NCI-H2107 (cell line): ENCODE data around the gene CAMKK1.
"Not testable (repeated sequence)": the region's sequence is repeated elsewhere in the genome, so short reads cannot be mapped to it uniquely, and the experiment has no call there.

Experiments used
- DNase-seq: peaks from one replicate; lab custom pipeline; 2025; lab: John Stamatoyannopoulos, UW

The CAMKK1 gene

GRCh38 chr17:3845621-3846436 is 47.0 kb downstream of the CAMKK1 start, which contains the start of gene NCBP3:
NCBP3 (minus strand) TSS chr17:3846246; CDS start chr17:3846223, 23 bp downstream.
- peak; percentile 76 for DNase-seq

- no peak for DNase-seq
Observed at GRCh38 chr17:3845291-3845620, 47.6 kb downstream of the CAMKK1 start.

GRCh38 chr17:3844556-3844955 is 48.3 kb downstream of the CAMKK1 start:
- not testable (repeated sequence) for DNase-seq

- no peak for DNase-seq
Observed at GRCh38 chr17:3843935-3844516, 48.8 kb downstream of the CAMKK1 start.

GRCh38 chr17:3838206-3838605 is 54.6 kb downstream of the CAMKK1 start:
- no peak for DNase-seq

- no peak for DNase-seq
Observed at GRCh38 chr17:3836551-3836950, 56.3 kb downstream of the CAMKK1 start.

GRCh38 chr17:3835410-3836229 is 57.2 kb downstream of the CAMKK1 start:
- no peak for DNase-seq

GRCh38 chr17:3834811-3835210 is 58.0 kb downstream of the CAMKK1 start:
- DNase-seq, result no peak

GRCh38 chr17:3828852-3829232 is 64.0 kb downstream of the CAMKK1 start:
- no peak for DNase-seq

- DNase-seq, result no peak
Observed at GRCh38 chr17:3828151-3828851, 64.6 kb downstream of the CAMKK1 start.

- no peak for DNase-seq
Observed at GRCh38 chr17:3827124-3827773, 65.6 kb downstream of the CAMKK1 start.

GRCh38 chr17:3826191-3826590 is 66.7 kb downstream of the CAMKK1 start:
- no peak for DNase-seq

- no peak for DNase-seq
Observed at GRCh38 chr17:3821101-3821500, 71.8 kb downstream of the CAMKK1 start.

GRCh38 chr17:3818786-3819185 is 74.1 kb downstream of the CAMKK1 start:
- DNase-seq, result no peak

GRCh38 chr17:3817851-3818605 is 74.8 kb downstream of the CAMKK1 start:
- no peak for DNase-seq

GRCh38 chr17:3815925-3816324 is 76.9 kb downstream of the CAMKK1 start:
- no peak for DNase-seq

- DNase-seq, result no peak
Observed at GRCh38 chr17:3815122-3815521, 77.7 kb downstream of the CAMKK1 start.

GRCh38 chr17:3814361-3814760 is 78.5 kb downstream of the CAMKK1 start:
- DNase-seq, result no peak

GRCh38 chr17:3813171-3813570 is 79.7 kb downstream of the CAMKK1 start:
- DNase-seq, result no peak

GRCh38 chr17:3812771-3813170 is 80.1 kb downstream of the CAMKK1 start:
- no peak for DNase-seq

- no peak for DNase-seq
Observed at GRCh38 chr17:3812284-3812683, 80.6 kb downstream of the CAMKK1 start.
